IMR-90 (cell line): ENCODE data around the gene EXOSC9. TPM values are rescaled to one million over a fixed set of nuclear protein-coding genes. Genes with fewer than 3 reads are reported as not detected.
A peak's percentile ranks its signal among the peaks of the same experiment; 100 is the strongest.

Source experiments
- ATAC-seq: fragments of 200-7000 bp; cut with Tn5 transposase; 2 replicates; pipeline ENCODE4 v1.9.1; 2020; ENCODE audit warnings: low read depth, mild to moderate bottlenecking, moderate library complexity
- BruUV-seq: library from RNA; stranded (reverse); fragments of 400-500 nt; replicated peaks from 2 replicates; lab custom pipeline; 2021; lab: Mats Ljungman, UMichigan
- CTCF ChIA-PET: fragments of 300-600 bp; formaldehyde crosslinking; extraction: SDS; loops from one replicate; lab custom pipeline; 2021; ENCODE audit warnings: antibody characterized with exemption; lab: Yijun Ruan, JAX
- POLR2A ChIA-PET: fragments of 300-600 bp; sonication (Branson Sonifier 250); formaldehyde crosslinking; loops from one replicate; lab custom pipeline; 2022; ENCODE audit warnings: antibody characterized with exemption; ENCODE audit not compliant: unreplicated experiment; lab: Charles Lee
- DNase-seq: peaks from one replicate; pipeline ENCODE4 v3.0.0; 2013
- H2AFZ ChIP-seq: replicated peaks from 2 replicates; pipeline ENCODE3; 2013; ENCODE audit warnings: low read length, mild to moderate bottlenecking; ENCODE audit not compliant: poor library complexity
- H2AK5ac ChIP-seq: 2 replicates; pipeline ENCODE4 v1.6.1; 2013; ENCODE audit warnings: low read depth, low read length, inconsistent platforms
- H2AK9ac ChIP-seq: replicated peaks from 2 replicates; pipeline ENCODE3; 2013; ENCODE audit warnings: mild to moderate bottlenecking, low read depth, low read length, moderate library complexity; ENCODE audit not compliant: poor library complexity
- H2BK120ac ChIP-seq: 2 replicates; pipeline ENCODE4 v1.6.1; 2013; ENCODE audit warnings: low read depth, low read length, inconsistent platforms
- H2BK15ac ChIP-seq: 3 replicates; pipeline ENCODE4 v1.6.1; 2013; ENCODE audit warnings: low read depth, low read length, inconsistent platforms
- H2BK20ac ChIP-seq: 2 replicates; pipeline ENCODE4 v1.6.1; 2013; ENCODE audit warnings: low read depth, mild to moderate bottlenecking, inconsistent platforms, low read length, moderate library complexity
- H2BK5ac ChIP-seq: 2 replicates; pipeline ENCODE4 v1.6.1; 2013; ENCODE audit warnings: mild to moderate bottlenecking, low read depth, low read length, inconsistent platforms; ENCODE audit not compliant: poor library complexity, severe bottlenecking
- H3K14ac ChIP-seq: replicated peaks from 2 replicates; pipeline ENCODE4 v1.6.1; 2013; ENCODE audit warnings: low read depth, low read length, inconsistent platforms
- H3K18ac ChIP-seq: 2 replicates; pipeline ENCODE4 v1.6.1; 2013; ENCODE audit warnings: low read depth, low read length, control low read depth
- H3K23ac ChIP-seq: 2 replicates; pipeline ENCODE4 v1.6.1; 2013; ENCODE audit warnings: low read depth, low read length, inconsistent platforms
- H3K27ac ChIP-seq: 2 replicates; pipeline ENCODE4 v1.5.1; 2013; ENCODE audit warnings: mild to moderate bottlenecking, control low read depth, low read length; ENCODE audit not compliant: insufficient read depth
- H3K27me3 ChIP-seq: 2 replicates; pipeline ENCODE4 v1.6.1; 2013; ENCODE audit warnings: low read length; ENCODE audit not compliant: control insufficient read depth, insufficient read depth
- H3K36me3 ChIP-seq: 2 replicates; pipeline ENCODE4 v1.6.1; 2013; ENCODE audit warnings: low read length, mixed read lengths; ENCODE audit not compliant: control insufficient read depth, insufficient read depth
- H3K4ac ChIP-seq: 2 replicates; pipeline ENCODE4 v1.6.1; 2013; ENCODE audit warnings: low read depth, low read length, inconsistent platforms
- H3K4me1 ChIP-seq: 2 replicates; pipeline ENCODE4 v1.6.1; 2013; ENCODE audit warnings: low read length, mixed read lengths; ENCODE audit not compliant: control insufficient read depth, insufficient read depth
- H3K4me2 ChIP-seq: 2 replicates; pipeline ENCODE4 v1.6.1; 2013; ENCODE audit warnings: low read depth, mild to moderate bottlenecking, control low read depth, low read length, moderate library complexity
- H3K4me3 ChIP-seq: 2 replicates; pipeline ENCODE4 v1.5.1; 2013; ENCODE audit warnings: low read depth, mild to moderate bottlenecking, control low read depth, low read length, moderate library complexity; ENCODE audit not compliant: insufficient read depth
- H3K56ac ChIP-seq: 2 replicates; pipeline ENCODE4 v1.6.1; 2013; ENCODE audit warnings: low read length, inconsistent platforms; ENCODE audit not compliant: insufficient read depth; ENCODE audit errors: extremely low read depth
- H3K79me1 ChIP-seq, 2 experiments: 2 replicates each; pipeline ENCODE4 v1.6.1; 2013; ENCODE audit warnings: low read length in 2 of 2, inconsistent platforms in 1 of 2, low read depth in 1 of 2
- H3K9ac ChIP-seq: 2 replicates; pipeline ENCODE4 v1.6.1; 2013; ENCODE audit warnings: low read depth, low read length, control low read depth
- H3K9me1 ChIP-seq: 2 replicates; pipeline ENCODE4 v1.6.1; 2013; ENCODE audit warnings: low read length, inconsistent platforms; ENCODE audit not compliant: insufficient read depth
- H3K9me3 ChIP-seq: 2 replicates; pipeline ENCODE4 v1.6.1; 2013; ENCODE audit warnings: low read length; ENCODE audit not compliant: control insufficient read depth, insufficient read depth
- H4K20me1 ChIP-seq: 2 replicates; pipeline ENCODE4 v1.6.1; 2013; ENCODE audit warnings: low read length, inconsistent platforms; ENCODE audit not compliant: insufficient read depth
- H4K5ac ChIP-seq: 2 replicates; pipeline ENCODE4 v1.6.1; 2013; ENCODE audit warnings: mild to moderate bottlenecking, low read depth, low read length, control low read depth
- H4K8ac ChIP-seq, 2 experiments: 2 replicates each; pipeline ENCODE4 v1.6.1; 2013; ENCODE audit warnings: low read depth in 2 of 2, low read length in 2 of 2, control low read depth in 1 of 2, inconsistent platforms in 1 of 2
- H4K91ac ChIP-seq: 2 replicates; pipeline ENCODE4 v1.6.1; 2013; ENCODE audit warnings: low read depth, low read length, inconsistent platforms; ENCODE audit not compliant: insufficient read depth
- CEBPB ChIP-seq: IDR thresholded peaks from 2 replicates; pipeline ENCODE4 v1.6.1; 2012; ENCODE audit warnings: low read depth, low read length, improper control_type of control experiment
- FOS ChIP-seq: fragments of 150-350 bp; IDR thresholded peaks from 2 replicates; pipeline ENCODE4 v1.6.1; 2016; ENCODE audit warnings: low read depth, low read length
- MAFK ChIP-seq: IDR thresholded peaks from 2 replicates; pipeline ENCODE4 v1.6.1; 2012; ENCODE audit warnings: low read depth, low read length, improper control_type of control experiment
- MAZ ChIP-seq: IDR thresholded peaks from 2 replicates; pipeline ENCODE4 v1.6.1; 2012; ENCODE audit warnings: low read depth, mild to moderate bottlenecking, low read length, improper control_type of control experiment, moderate library complexity, borderline replicate concordance
- MXI1 ChIP-seq: IDR thresholded peaks from 2 replicates; pipeline ENCODE4 v1.6.1; 2012; ENCODE audit warnings: low read depth, mild to moderate bottlenecking, low read length, moderate library complexity, borderline replicate concordance
- NFE2L2 ChIP-seq: fragments of 150-350 bp; IDR thresholded peaks from 2 replicates; pipeline ENCODE4 v1.6.1; 2016; ENCODE audit warnings: low read depth, mild to moderate bottlenecking, low read length
- POLR2A ChIP-seq: IDR thresholded peaks from 2 replicates; pipeline ENCODE4 v1.6.1; 2012; ENCODE audit warnings: mild to moderate bottlenecking, low read depth, low read length
- RAD21 ChIP-seq: IDR thresholded peaks from 2 replicates; pipeline ENCODE4 v1.6.1; 2012; ENCODE audit warnings: low read length, improper control_type of control experiment
- RFX5 ChIP-seq: IDR thresholded peaks from 2 replicates; pipeline ENCODE4 v1.8.0; 2012; ENCODE audit warnings: low read depth, mild to moderate bottlenecking, low read length, moderate library complexity
- WGBS, 2 experiments: methylation state at CpG; one replicate each; pipeline versions ENCODE4 v1.1.5 to v1.1.7; 2013; ENCODE audit warnings: missing lambda C conversion rate in 2 of 2; ENCODE audit not compliant: insufficient read length in 1 of 2; ENCODE audit errors: extremely low coverage in 2 of 2; 5-methylcytosine and 5-hydroxymethylcytosine counted together
- dilution Hi-C: fragments of 300-500 bp; cut with HindIII; formaldehyde crosslinking; loops from one replicate; pipeline ENCODE4 v1.14.3; 2018; ENCODE audit warnings: low sequenced_read_pairs; ENCODE audit not compliant: unreplicated experiment
- in situ Hi-C: fragments of 300-500 bp; cut with MboI; formaldehyde crosslinking; loops from 3 replicates; pipeline ENCODE4 v1.14.3; 2019; ENCODE audit warnings: low sequenced_read_pairs, inconsistent platforms, mixed read lengths
- intact Hi-C: fragments of 100-400 bp; cut with micrococcal nuclease; formaldehyde crosslinking; loops from 2 replicates; pipeline ENCODE4 v1.10.0; 2022
- polyA plus RNA-seq, 3 experiments: library from polyadenylated mRNA; depleted of rRNA; stranded (reverse); fragments of >200 nt; gene quantifications; 2 replicates each; pipeline ENCODE4 v1.2.3, GENCODE V29; 2012; ENCODE audit warnings: low replicate concordance in 1 of 3
- total RNA-seq: library from RNA; depleted of rRNA; stranded (reverse); fragments of >200 nt; gene quantifications from 2 replicates; pipeline ENCODE4 v1.2.3, GENCODE V29; 2012

EXOSC9 gene
- total and polyA plus RNA-seq, 2 of the 4 experiments (the other 2 are of a cell fraction): 34.7 to 47.5 TPM

GRCh38 chr4:121799208-121799823 lies 1.8 kb upstream of the EXOSC9 start:
- BruUV-seq: no TSS peak
- CTCF ChIA-PET: interaction anchor here (1.1 kb wide), 1 partner anchor 21 kb away, joined by 3 read pairs; no protein-coding TSS in a partner anchor
- Histone ChIP-seq H4K5ac (peak overlapping the region; percentile 76; the same call in 1 of the 2 replicates), H3K23ac (0 out of 2 replicates have a peak overlapping the region, but pooled peaks have one; percentile 19), H3K9me1 (0 out of 2 replicates have a peak, but pooled peaks cover 2% of the 10 kb centered on the region), H2AK9ac (no peak overlapping the region), H2BK20ac (peak overlapping the region; percentile 64; the same call in 1 of the 2 replicates), H3K4me3 (no peak overlapping the region), H3K36me3 (peaks cover 4% of the 10 kb centered on the region), H4K20me1 (no peaks in the 10 kb centered on the region), H3K9me3 (no peaks in the 10 kb centered on the region), H2BK15ac (no peak overlapping the region; the same call in 2 of the 3 replicates), H3K79me1 (peaks cover 11 to 14% of the 10 kb centered on the region in 2 experiments; a peak in 3 of 4 replicates), H3K27me3 (no peaks in the 10 kb centered on the region), H3K4me2 (peak overlapping the region; percentile 54; the same call in 1 of the 2 replicates), H3K4me1 (peaks cover 12% of the 10 kb centered on the region), H2AK5ac (no peak overlapping the region), H4K91ac (peak overlapping the region; percentile 64; the same call in 1 of the 2 replicates), H3K9ac (no peak overlapping the region), H3K14ac (no peak overlapping the region), H2BK120ac (peak overlapping the region; percentile 59), H2AFZ (no peak overlapping the region), H4K8ac (peak overlapping the region; percentile 59 to 71; a peak in 3 of 4 replicates), H3K18ac (peak overlapping the region; percentile 51; the same call in 1 of the 2 replicates), H3K27ac (no peak overlapping the region), H3K56ac (no peak overlapping the region), H3K4ac (peak overlapping the region; percentile 25; the same call in 1 of the 2 replicates), H2BK5ac (no peak overlapping the region)
- no peak for DNase-seq
- TF ChIP-seq POLR2A (no peak), MAFK (no peak), MAZ (no peak), CEBPB (no peak), FOS (no peak), NFE2L2 (no peak), MXI1 (no peak), RFX5 (no peak), RAD21 (no peak)
- in situ Hi-C loops (no loop called here), dilution Hi-C loops (no loop called here), intact Hi-C loops (no loop called here)
- WGBS, 2 experiments: no CpG with 5 or more reads among the region's 2 CpGs
- POLR2A ChIA-PET: no interaction called here
- no peak for ATAC-seq
